Limb (tissue), 2 donors: ENCODE data around the gene CMIP.
"Not testable (repeated sequence)": the region's sequence is repeated elsewhere in the genome, so short reads cannot be mapped to it uniquely, and the experiment has no call there.

ENCODE experiments used
- DNase-seq, 2 donors: peaks; one replicate each; pipeline ENCODE4 v3.0.0-alpha.2; 2016; ENCODE audit errors: extremely low spot score in 2 of 2

Gene CMIP

GRCh38 chr16:81444448-81445121 lies at the start of gene CMIP:
CMIP (plus strand) TSS chr16:81444808.
- peak; percentile 86 to 92 for DNase-seq

GRCh38 chr16:81394966-81395655 lies 49.5 kb upstream of the CMIP start:
- no peak for DNase-seq

- no peak for DNase-seq
Observed at GRCh38 chr16:81397058-81397878, 47.3 kb upstream of the CMIP start.

GRCh38 chr16:81397879-81398520 lies 46.6 kb upstream of the CMIP start:
- DNase-seq, result no peak

- DNase-seq, result no peak
Observed at GRCh38 chr16:81399909-81400308, 44.7 kb upstream of the CMIP start.

GRCh38 chr16:81401035-81401950 lies 43.3 kb upstream of the CMIP start:
- DNase-seq, result no peak

GRCh38 chr16:81403208-81403600 lies 41.4 kb upstream of the CMIP start:
- no peak for DNase-seq

- peak; percentile 69 to 90 for DNase-seq
Observed at GRCh38 chr16:81403601-81404391, 40.8 kb upstream of the CMIP start.

GRCh38 chr16:81405002-81405401 lies 39.6 kb upstream of the CMIP start:
- not testable (repeated sequence) for DNase-seq

- no peak for DNase-seq
Observed at GRCh38 chr16:81405702-81406113, 38.9 kb upstream of the CMIP start.

GRCh38 chr16:81408409-81408950 lies 36.1 kb upstream of the CMIP start:
- DNase-seq, result no peak

- no peak for DNase-seq
Observed at GRCh38 chr16:81409016-81409556, 35.5 kb upstream of the CMIP start.

GRCh38 chr16:81410643-81411293 lies 33.8 kb upstream of the CMIP start:
- DNase-seq, result no peak

GRCh38 chr16:81413245-81413990 lies 31.2 kb upstream of the CMIP start:
- no peak for DNase-seq

- peak in 1 of 2 donors; percentile 51 for DNase-seq
Observed at GRCh38 chr16:81415751-81416150, 28.9 kb upstream of the CMIP start.

- no peak for DNase-seq
Observed at GRCh38 chr16:81416749-81417148, 27.9 kb upstream of the CMIP start.

GRCh38 chr16:81417210-81417609 lies 27.4 kb upstream of the CMIP start:
- no peak for DNase-seq

- no peak for DNase-seq
Observed at GRCh38 chr16:81419806-81420205, 24.8 kb upstream of the CMIP start.
